Vagina (tissue), 2 donors: ENCODE data around the gene PRSS57. TPM values are rescaled to one million over a fixed set of nuclear protein-coding genes. Genes with fewer than 3 reads are reported as not detected.

Source experiments
- DNase-seq, 2 donors: peaks; one replicate each; pipeline ENCODE4 v3.0.0-alpha.2; 2017; ENCODE audit errors: extremely low spot score in 2 of 2
- H3K27ac ChIP-seq: fragments of 200-600 bp; sonication (generic); one replicate; pipeline ENCODE4 v1.5.1; 2019
- H3K27me3 ChIP-seq: fragments of 200-600 bp; sonication (generic); one replicate; pipeline ENCODE4 v1.5.1; 2019
- H3K36me3 ChIP-seq, 2 donors: fragments of 200-600 bp; sonication (generic); one replicate each; pipeline ENCODE4 v1.5.1; 2017 to 2019
- H3K4me1 ChIP-seq: fragments of 200-600 bp; sonication (generic); one replicate; pipeline ENCODE4 v1.5.1; 2019
- H3K4me3 ChIP-seq, 2 donors: fragments of 200-600 bp; sonication (generic); 1 replicate in 1 of 2; 2 replicates in 1 of 2; pipeline ENCODE4 v1.5.1; 2016 to 2019
- H3K9me3 ChIP-seq: fragments of 200-600 bp; sonication (generic); one replicate; pipeline ENCODE4 v1.5.1; 2019
- CTCF ChIP-seq, 3 experiments: fragments of 450-650 bp in 2 of 3; fragments of 200-600 bp in 1 of 3; sonication (generic) in 1 of 3; IDR thresholded peaks; one replicate each; pipeline ENCODE4 v1.5.1; 2017 to 2019; ENCODE audit warnings: antibody characterized with exemption in 3 of 3, mild to moderate bottlenecking in 2 of 3, moderate library complexity in 2 of 3
- POLR2A ChIP-seq, 2 donors: fragments of 450-650 bp; IDR thresholded peaks; one replicate each; pipeline ENCODE4 v1.6.1; 2017; ENCODE audit warnings: antibody characterized with exemption in 2 of 2, mild to moderate bottlenecking in 2 of 2, moderate library complexity in 2 of 2
- POLR2AphosphoS5 ChIP-seq, 2 donors: sonication (generic); formaldehyde crosslinking; IDR thresholded peaks; one replicate each; pipeline ENCODE4 v1.9.0; 2017; ENCODE audit warnings: antibody characterized with exemption in 2 of 2, mild to moderate bottlenecking in 2 of 2, low read depth in 1 of 2; ENCODE audit not compliant: insufficient read depth in 1 of 2
- intact Hi-C: fragments of 100-400 bp; cut with DNase I; formaldehyde crosslinking; loops from one replicate; pipeline ENCODE4 v1.15.1; 2023
- total RNA-seq: library from RNA; depleted of rRNA; stranded (reverse); fragments of >200 nt; gene quantifications from one replicate; pipeline ENCODE4 v1.2.3, GENCODE V29; 2016

PRSS57 gene
- total RNA-seq, 1 donor from 2014 or later = not detected

- Histone ChIP-seq H3K4me1 (peaks cover 18% of the 10 kb centered on the region), H3K27ac (no peak overlapping the region), H3K27me3 (no peaks in the 10 kb centered on the region), H3K4me3 (peak overlapping the region in 1 of 2 donors; percentile 49), H3K9me3 (no peaks in the 10 kb centered on the region), H3K36me3 (peaks cover 0 to 4% of the 10 kb centered on the region in 2 donors)
- no peak for TF ChIP-seq POLR2A (IDR thresholded peaks at IDR 0.05)
- TF ChIP-seq POLR2AphosphoS5 (IDR thresholded peaks at IDR 0.05; ENCODE audit: insufficient read depth in 1 of 2, low read depth in 1 of 2) = no peak
- TF ChIP-seq CTCF (IDR thresholded peaks at IDR 0.05) = no peak
- DNase-seq = no peak
- intact Hi-C loops = no loop called here
Measured at GRCh38 chr19:640606-641189, 54.6 kb downstream of the PRSS57 start.

GRCh38 chr19:640161-640558, 55.1 kb downstream of the PRSS57 start:
- H3K36me3 ChIP-seq = no peaks in the 10 kb centered on the region
- peaks cover 18% of the 10 kb centered on the region for H3K4me1 ChIP-seq
- peak overlapping the region; percentile 49 for H3K4me3 ChIP-seq
- H3K9me3 ChIP-seq = no peaks in the 10 kb centered on the region
- TF ChIP-seq CTCF (IDR thresholded peaks at IDR 0.05) = no peak
- TF ChIP-seq POLR2A (IDR thresholded peaks at IDR 0.05) = no peak
- TF ChIP-seq POLR2AphosphoS5 (IDR thresholded peaks at IDR 0.05; ENCODE audit: insufficient read depth in 1 of 2, low read depth in 1 of 2) = no peak
- no peaks in the 10 kb centered on the region for H3K27me3 ChIP-seq
- peak overlapping the region; percentile 39 for H3K27ac ChIP-seq
- DNase-seq = no peak
- intact Hi-C loops = no loop called here

- Histone ChIP-seq H3K27me3 (no peaks in the 10 kb centered on the region), H3K27ac (peak within 1 kb of the TSS; percentile 39), H3K4me1 (peaks cover 22% of the 10 kb centered on the region), H3K36me3 (no peaks in the 10 kb centered on the region), H3K4me3 (peak within 1 kb of the TSS; percentile 49), H3K9me3 (no peaks in the 10 kb centered on the region)
- DNase-seq = no peak
- intact Hi-C loops = loop anchor here (1.0 kb wide), 1 partner anchor 22 kb away; no protein-coding TSS in a partner anchor
- TF ChIP-seq POLR2A (IDR thresholded peaks at IDR 0.05) (no peak), POLR2AphosphoS5 (IDR thresholded peaks at IDR 0.05; ENCODE audit: insufficient read depth in 1 of 2, low read depth in 1 of 2) (peak in 1 of 2 donors; percentile 46), CTCF (IDR thresholded peaks at IDR 0.05) (no peak)
Measured at GRCh38 chr19:639253-640160, 55.7 kb downstream of the PRSS57 start, which contains the start of gene FGF22. Gene FGF22, plus strand, starts transcription at chr19:639879. Its CDS starts 47 bp downstream, at chr19:639926.

GRCh38 chr19:638906-639252, 56.4 kb downstream of the PRSS57 start:
- Histone ChIP-seq H3K27me3 (no peaks in the 10 kb centered on the region), H3K9me3 (no peaks in the 10 kb centered on the region), H3K4me1 (peaks cover 29% of the 10 kb centered on the region), H3K27ac (no peak overlapping the region), H3K36me3 (no peaks in the 10 kb centered on the region), H3K4me3 (peak overlapping the region; percentile 49)
- TF ChIP-seq CTCF (IDR thresholded peaks at IDR 0.05) = no peak
- TF ChIP-seq POLR2AphosphoS5 (IDR thresholded peaks at IDR 0.05; ENCODE audit: insufficient read depth in 1 of 2, low read depth in 1 of 2) = no peak
- no peak for TF ChIP-seq POLR2A (IDR thresholded peaks at IDR 0.05)
- intact Hi-C loops = loop anchor here (1.0 kb wide), 1 partner anchor 22 kb away; no protein-coding TSS in a partner anchor
- no peak for DNase-seq

Other genes starting within 250 kb of the PRSS57 start
- 26.0 TPM for gene SHC2, start 234.4 kb downstream of the PRSS57 start, total RNA-seq
- 0.49 TPM for gene MADCAM1, start 199.0 kb downstream of the PRSS57 start, total RNA-seq
- gene TPGS1, start 188.0 kb downstream of the PRSS57 start, total RNA-seq = 39.5 TPM
- gene CDC34, start 163.7 kb downstream of the PRSS57 start, total RNA-seq = 62.6 TPM
- gene GZMM, start 151.4 kb downstream of the PRSS57 start, total RNA-seq = not detected
- gene BSG, start 122.9 kb downstream of the PRSS57 start, total RNA-seq = 231 TPM
- 0.25 TPM for gene HCN2, start 105.6 kb downstream of the PRSS57 start, total RNA-seq
- 33.9 TPM for gene POLRMT, start 61.9 kb downstream of the PRSS57 start, total RNA-seq
- not detected for gene FGF22, start 55.6 kb downstream of the PRSS57 start, total RNA-seq
- gene RNF126, start 32.2 kb downstream of the PRSS57 start, total RNA-seq = 68.0 TPM
- gene FSTL3, start 19.1 kb downstream of the PRSS57 start, total RNA-seq = 129 TPM
- gene PALM, start 13.5 kb upstream of the PRSS57 start, total RNA-seq = 40.0 TPM
- 0.49 TPM for gene MISP, start 55.7 kb upstream of the PRSS57 start, total RNA-seq
- gene PTBP1, start 102.0 kb upstream of the PRSS57 start, total RNA-seq = 230 TPM
- not detected for gene PLPPR3, start 126.5 kb upstream of the PRSS57 start, total RNA-seq
- gene AZU1, start 132.4 kb upstream of the PRSS57 start, total RNA-seq = not detected
- gene PRTN3, start 145.5 kb upstream of the PRSS57 start, total RNA-seq = not detected
- gene ELANE, start 156.9 kb upstream of the PRSS57 start, total RNA-seq = not detected
- gene CFD, start 164.2 kb upstream of the PRSS57 start, total RNA-seq = 2,325 TPM
- gene MED16, start 197.7 kb upstream of the PRSS57 start, total RNA-seq = 46.9 TPM
- gene RNU6-9, start 198.0 kb upstream of the PRSS57 start, total RNA-seq = not detected
- gene R3HDM4, start 217.8 kb upstream of the PRSS57 start, total RNA-seq = 41.3 TPM
- gene KISS1R, start 221.9 kb upstream of the PRSS57 start, total RNA-seq = not detected
- gene ARID3A, start 230.6 kb upstream of the PRSS57 start, total RNA-seq = 10.3 TPM